ENCODE results near the gene SAMD1. TPM values are rescaled to one million over a fixed set of nuclear protein-coding genes. Genes with fewer than 3 reads are reported as not detected.

Gene SAMD1
- total RNA-seq, 1 experiment from 2014 or later: 108 TPM

- Histone ChIP-seq H3K27me3 (ENCODE audit: insufficient read depth, low read length) (no peaks in the 10 kb centered on the region; the same call in 1 of the 2 replicates), H4K20me1 (ENCODE audit: control insufficient read depth, insufficient read depth, insufficient read length) (no peaks in the 10 kb centered on the region), H3K4ac (ENCODE audit: low read depth, low read length) (no peak overlapping the region), H3K4me1 (ENCODE audit: insufficient read depth, low read length) (peaks cover 3% of the 10 kb centered on the region; the same call in 1 of the 2 replicates), H3K79me2 (ENCODE audit: insufficient read depth, low read length) (peaks cover 2% of the 10 kb centered on the region; the same call in 1 of the 2 replicates), H2BK12ac (ENCODE audit: insufficient read length, low read depth, low read length) (no peak overlapping the region), H3K18ac (ENCODE audit: insufficient read length, low read depth, low read length) (no peak overlapping the region), H2BK20ac (ENCODE audit: low read depth, low read length, poor library complexity, severe bottlenecking) (no peak overlapping the region), H3K23ac (ENCODE audit: insufficient read length, low read depth, low read length) (no peak overlapping the region), H3K14ac (ENCODE audit: insufficient read depth, low read length) (no peak overlapping the region; the same call in 1 of the 2 replicates), H3K9ac (ENCODE audit: extremely low read depth, insufficient read length, low read length) (peak overlapping the region; percentile 21), H3K23me2 (ENCODE audit: insufficient read length, low read depth, low read length, poor library complexity, severe bottlenecking) (peaks cover 16% of the 10 kb centered on the region), H2BK5ac (ENCODE audit: insufficient read length, low read length) (no peak overlapping the region), H2AFZ (ENCODE audit: low read length) (no peak overlapping the region), H2AK5ac (ENCODE audit: insufficient read length, low read length) (no peak overlapping the region), H3K9me3 (ENCODE audit: control insufficient read depth, low read depth, low read length) (no peaks in the 10 kb centered on the region), H3K4me2 (ENCODE audit: insufficient read depth, insufficient read length, low read length) (peak overlapping the region; percentile 59), H3K79me1 (ENCODE audit: insufficient read depth, low read depth, low read length, poor library complexity, severe bottlenecking) (no peaks in the 10 kb centered on the region), H3T11ph (ENCODE audit: low read length) (no peak overlapping the region), H4K5ac (ENCODE audit: insufficient read length, low read depth, low read length) (no peak overlapping the region), H4K8ac (replicated peaks; ENCODE audit: insufficient read length, low read depth, low read length) (no peak overlapping the region), H2BK15ac (ENCODE audit: low read depth, low read length) (no peak overlapping the region), H4K91ac (ENCODE audit: insufficient read length, low read depth, low read length) (no peak overlapping the region), H3K56ac (ENCODE audit: insufficient read length, low read depth, low read length) (no peak overlapping the region), H3K27ac (ENCODE audit: insufficient read length, low read depth, low read length) (no peak overlapping the region), H2BK120ac (ENCODE audit: low read depth, low read length, poor library complexity, severe bottlenecking) (no peak overlapping the region)
- Mint-ChIP-seq H3K4me3 (peak overlapping the region; percentile 79 to 93), H3K36me3 (ENCODE audit: insufficient read depth in 1 of 3, low read depth in 3 of 3) (peaks cover 12 to 27% (median 22%) of the 10 kb centered on the region in 3 experiments), H3K27me3 (ENCODE audit: low read depth) (peaks cover 2% of the 10 kb centered on the region; the same call in 1 of the 2 replicates), H3K9me3 (no peaks in the 10 kb centered on the region), H3K27ac (peak overlapping the region; percentile 70 to 98 (median 95); a peak in 6 of 7 replicates), H3K4me1 (peaks cover 24 to 27% of the 10 kb centered on the region in 2 experiments)
- no peak for DNase-seq
- no CpG with 5 or more reads among the region's 61 CpGs for WGBS (ENCODE audit: extremely low coverage, insufficient read length, low lambda C conversion rate)
- TF ChIP-seq CTCF (conservative IDR thresholded peaks at IDR 0.05): no peak
Measured at GRCh38 chr19:14118165-14119051, 27.9 kb upstream of the SAMD1 start.
